K562 (cell line): Measurements from ENCODE around the gene SIRT2. TPM values are rescaled to one million over a fixed set of nuclear protein-coding genes. Genes with fewer than 3 reads are reported as not detected.
A peak's percentile ranks its signal among the peaks of the same experiment; 100 is the strongest.

Source experiments
- ATAC-seq: fragments of 200-7000 bp; cut with Tn5 transposase; 3 replicates; pipeline ENCODE4 v1.9.1; 2020; ENCODE audit warnings: moderate library complexity
- BruUV-seq: library from RNA; stranded (reverse); fragments of 400-500 nt; replicated peaks from 2 replicates; lab custom pipeline; 2021; lab: Mats Ljungman, UMichigan
- CTCF ChIA-PET: fragments of 300-600 bp; formaldehyde crosslinking; extraction: SDS; loops from one replicate; lab custom pipeline; 2021; ENCODE audit warnings: low intra/inter-chr PET ratio; lab: Yijun Ruan, JAX
- POLR2A ChIA-PET: fragments of 300-600, 350-650 bp; sonication (Branson Sonifier 250); formaldehyde crosslinking; extraction: SDS; loops from one replicate; lab custom pipeline; 2021; ENCODE audit warnings: antibody characterized with exemption, inconsistent platforms; lab: Yijun Ruan, JAX
- DNase-seq, 4 experiments: peaks; one replicate each; pipeline versions ENCODE4 v3.0.0 to v3.0.0-alpha.2; 2011 to 2018; ENCODE audit warnings: low spot score in 3 of 4, mixed read lengths in 3 of 4; ENCODE audit errors: extremely low read depth in 1 of 4
- FAIRE-seq: peaks from 2 replicates; lab custom pipeline; 2011; peaks lifted over from hg19 to GRCh38; lab: Jason Lieb, UNC
- H2AFZ ChIP-seq: 2 replicates; pipeline ENCODE4 v1.6.0; 2011; ENCODE audit warnings: low read depth, low read length, control low read depth, inconsistent platforms
- H3K27ac ChIP-seq: fragments of 200-600 bp; 3 replicates; pipeline ENCODE4 v1.8.0; 2011; ENCODE audit warnings: low read depth, mild to moderate bottlenecking, control low read depth, inconsistent platforms, low read length, moderate library complexity, mixed read lengths; ENCODE audit errors: extremely low read depth
- H3K27me3 ChIP-seq, 2 experiments: fragments of 300-600 bp in 1 of 2; 2 replicates in 1 of 2; 3 replicates in 1 of 2; pipeline versions ENCODE4 v1.6.0 to v1.8.0; 2011; ENCODE audit warnings: inconsistent platforms in 2 of 2, low read length in 2 of 2, mild to moderate bottlenecking in 1 of 2, mixed read lengths in 1 of 2, moderate library complexity in 1 of 2; ENCODE audit not compliant: control insufficient read depth in 2 of 2, insufficient read depth in 2 of 2
- H3K36me3 ChIP-seq: fragments of 300-600 bp; 3 replicates; pipeline ENCODE4 v1.8.0; 2011; ENCODE audit warnings: mild to moderate bottlenecking, low read length, inconsistent platforms; ENCODE audit not compliant: control insufficient read depth, insufficient read depth
- H3K4me1 ChIP-seq, 2 experiments: fragments of 200-600 bp in 1 of 2; replicated peaks in 1 of 2; 2 replicates in 1 of 2; 3 replicates in 1 of 2; pipeline versions ENCODE4 v1.5.1 to v1.8.0; 2011; ENCODE audit warnings: inconsistent platforms in 2 of 2, low read length in 2 of 2, mild to moderate bottlenecking in 1 of 2, mixed read lengths in 1 of 2, moderate library complexity in 1 of 2; ENCODE audit not compliant: control insufficient read depth in 2 of 2, insufficient read depth in 2 of 2
- H3K4me2 ChIP-seq: 2 replicates; pipeline ENCODE4 v1.6.1; 2011; ENCODE audit warnings: low read length, control low read depth, inconsistent platforms, mixed read lengths; ENCODE audit not compliant: insufficient read depth
- H3K4me3 ChIP-seq: fragments of 200-600 bp; sonication (generic), shearing (Covaris generic); 2 replicates; pipeline ENCODE4 v1.5.1; 2016; ENCODE audit warnings: control low read depth, inconsistent platforms
- H3K79me2 ChIP-seq: fragments of 200-600 bp; 3 replicates; pipeline ENCODE4 v1.8.0; 2011; ENCODE audit warnings: low read length, inconsistent platforms; ENCODE audit not compliant: control insufficient read depth, insufficient read depth
- H3K9ac ChIP-seq, 2 experiments: 2 replicates each; pipeline versions ENCODE4 v1.6.0 to v1.6.1; 2011; ENCODE audit warnings: low read depth in 2 of 2, low read length in 2 of 2, control low read depth in 1 of 2, inconsistent platforms in 1 of 2, mild to moderate bottlenecking in 1 of 2, mixed read lengths in 1 of 2; ENCODE audit not compliant: insufficient read depth in 1 of 2
- H3K9me1 ChIP-seq: one replicate; pipeline ENCODE4 v1.6.0; 2011; ENCODE audit warnings: inconsistent platforms, mild to moderate bottlenecking, low read length, moderate library complexity; ENCODE audit not compliant: control insufficient read depth, insufficient read depth
- H3K9me3 ChIP-seq: replicated peaks from 2 replicates; pipeline ENCODE4 v1.5.1; 2011; ENCODE audit warnings: low read depth, low read length, inconsistent platforms; ENCODE audit not compliant: control insufficient read depth, insufficient read depth
- H4K20me1 ChIP-seq: replicated peaks from 2 replicates; pipeline ENCODE4 v1.6.1; 2011; ENCODE audit warnings: low read length, inconsistent platforms, mixed read lengths; ENCODE audit not compliant: control insufficient read depth, insufficient read depth
- CSDE1 ChIP-seq, 2 experiments: fragments of 450-650 bp; IDR thresholded peaks; 2 replicates each; pipeline ENCODE4 v1.6.1; 2016; ENCODE audit warnings: mild to moderate bottlenecking in 1 of 2
- POLR2G ChIP-seq: fragments of 200-400 bp; formaldehyde crosslinking; IDR thresholded peaks from 2 replicates; pipeline ENCODE4 v1.6.1; 2017; ENCODE audit warnings: low read depth, mild to moderate bottlenecking, antibody characterized with exemption, low read length, moderate library complexity
- WGBS: fragments of 100-300 bp; shearing (Covaris generic); methylation state at CpG from one replicate; pipeline ENCODE4 v1.1.6; 2016; ENCODE audit warnings: low coverage, mixed read lengths; ENCODE audit not compliant: insufficient coverage; ENCODE audit errors: missing lambda C conversion rate; 5-methylcytosine and 5-hydroxymethylcytosine counted together
- in situ Hi-C: fragments of 300-500 bp; cut with MboI; formaldehyde crosslinking; loops from 4 replicates; pipeline ENCODE4 v1.15.0; 2018; ENCODE audit warnings: inconsistent platforms, mixed read lengths
- intact Hi-C: fragments of 100-400 bp; cut with micrococcal nuclease; formaldehyde crosslinking; loops from 2 replicates; pipeline ENCODE4 v1.14.2; 2022
- polyA plus RNA-seq, 8 experiments: library from polyadenylated mRNA; depleted of rRNA in 4 of 8; stranded (reverse) in 5 of 8; unstranded in 3 of 8; fragments of >200 nt; fragmentation: Nextera tagmentation in 2 of 8; fragmentation: Illumina TruSeq in 1 of 8; extraction: Ambion mirVana in 2 of 8; extraction: Trizol in 1 of 8; gene quantifications; 2 replicates each; pipeline versions ENCODE4 v1.2.1 to v1.2.3, GENCODE V29; 2011 to 2014; ENCODE audit warnings: inconsistent platforms in 1 of 8, missing spikeins in 1 of 8
- total RNA-seq, 7 experiments: library from RNA; depleted of rRNA in 6 of 7; stranded (reverse); fragments of >200 nt in 6 of 7; fragmentation: Illumina TruSeq in 2 of 7; extraction: Trizol in 2 of 7; gene quantifications; 2 replicates each; pipeline versions ENCODE4 v1.2.1 to v1.2.3, GENCODE V29; 2011 to 2021; ENCODE audit warnings: low replicate concordance in 1 of 7
- TF ChIP-seq, protein P1 (sequence below): fragments of 250-450 bp; sonication (Bioruptor Pico); IDR thresholded peaks from 2 replicates; pipeline ENCODE4 v1.5.0; 2022; ENCODE audit warnings: mild to moderate bottlenecking

The SIRT2 gene
- total and polyA plus RNA-seq, 9 of the 15 experiments (the other 6 are each of a cell fraction or from before 2014, with no cell fraction given), result 2.3 to 35.2 (median 22.9) TPM

DNA sequence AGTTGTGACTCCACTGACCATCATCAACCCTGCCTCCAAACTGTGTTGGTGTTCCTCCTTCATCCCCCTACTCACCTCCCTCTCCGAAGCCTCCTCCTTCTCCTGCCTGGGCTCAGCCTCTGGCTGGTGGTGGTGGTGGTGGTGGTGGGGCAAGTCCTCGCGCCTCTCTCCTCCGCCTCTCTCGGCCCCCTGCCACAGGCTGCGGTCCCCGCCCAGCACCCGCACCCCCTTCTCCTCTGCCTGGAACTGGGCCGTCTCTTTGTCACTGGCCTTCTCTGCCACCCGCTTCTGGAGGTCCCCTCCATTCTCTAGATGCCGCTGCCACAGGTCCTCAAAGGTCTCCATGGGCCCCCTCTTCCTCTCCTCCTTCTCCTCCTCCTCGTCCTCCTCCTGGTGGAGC lies 11.1 kb upstream of the SIRT2 start:
- no peak overlapping the region for H3K4me2 ChIP-seq
- no peak overlapping the region for H3K27ac ChIP-seq
- H3K9me3 ChIP-seq, result no peaks in the 10 kb centered on the region
- no peaks in the 10 kb centered on the region for H3K79me2 ChIP-seq
- H3K27me3 ChIP-seq, result no peaks in the 10 kb centered on the region
- in situ Hi-C loops (no loop called here), intact Hi-C loops (no loop called here)
- BruUV-seq, result no TSS peak
- 78% methylated on average over 3 of the region's 12 CpGs for WGBS
- H3K4me3 ChIP-seq, result no peak overlapping the region
- ChIA-PET CTCF (no interaction called here), POLR2A (no interaction called here)
- no peak for DNase-seq
- no peak for ATAC-seq
- H3K4me1 ChIP-seq, result peaks cover 0 to 41% of the 10 kb centered on the region in 2 experiments; a peak in 3 of 5 replicates
- H3K9me1 ChIP-seq, result no peaks in the 10 kb centered on the region
- no peak for FAIRE-seq
- no peak for TF ChIP-seq CSDE1 (IDR thresholded peaks at IDR 0.05)
- H3K36me3 ChIP-seq, result peaks cover 17% of the 10 kb centered on the region; the same call in 1 of the 3 replicates
- peak overlapping the region in 1 of 2 experiments; percentile 35; a peak in 1 of 4 replicates for H3K9ac ChIP-seq
- no peak overlapping the region for H2AFZ ChIP-seq
- H4K20me1 ChIP-seq, result no peaks in the 10 kb centered on the region

DNA sequence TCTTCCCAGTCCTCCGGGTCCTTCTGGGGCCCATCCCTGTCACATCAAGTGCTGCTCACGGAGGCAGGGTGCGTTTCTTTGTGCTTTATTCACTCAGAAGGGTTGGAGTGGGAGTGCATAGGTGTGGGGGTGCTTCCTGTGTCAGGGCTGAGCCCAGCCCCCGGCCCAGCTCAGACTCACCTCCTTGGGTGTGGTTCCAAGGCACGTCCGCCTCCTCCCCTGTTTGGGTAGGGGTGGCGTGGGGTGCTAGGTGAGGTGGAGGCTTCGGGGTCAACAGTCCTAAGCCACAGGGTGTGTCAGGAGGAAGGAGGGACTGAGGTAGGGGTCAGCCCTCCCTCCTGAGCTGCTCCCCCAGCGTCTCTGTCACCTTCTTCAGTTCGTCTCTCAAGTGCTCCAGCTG lies 9.5 kb upstream of the SIRT2 start:
- Histone ChIP-seq H3K4me3 (no peak overlapping the region), H2AFZ (no peak overlapping the region), H3K79me2 (no peaks in the 10 kb centered on the region), H3K4me2 (no peak overlapping the region), H4K20me1 (no peaks in the 10 kb centered on the region), H3K9me1 (no peaks in the 10 kb centered on the region), H3K9ac (peak overlapping the region in 1 of 2 experiments; percentile 79; a peak in 3 of 4 replicates), H3K9me3 (no peaks in the 10 kb centered on the region), H3K36me3 (peaks cover 31% of the 10 kb centered on the region; the same call in 1 of the 3 replicates), H3K27ac (no peak overlapping the region), H3K27me3 (no peaks in the 10 kb centered on the region), H3K4me1 (peaks cover 0 to 38% of the 10 kb centered on the region in 2 experiments; a peak in 3 of 5 replicates)
- 0 out of 2 replicates have a peak, but pooled peaks have one; percentile 43 for TF ChIP-seq POLR2G
- TF ChIP-seq, protein P1, sequence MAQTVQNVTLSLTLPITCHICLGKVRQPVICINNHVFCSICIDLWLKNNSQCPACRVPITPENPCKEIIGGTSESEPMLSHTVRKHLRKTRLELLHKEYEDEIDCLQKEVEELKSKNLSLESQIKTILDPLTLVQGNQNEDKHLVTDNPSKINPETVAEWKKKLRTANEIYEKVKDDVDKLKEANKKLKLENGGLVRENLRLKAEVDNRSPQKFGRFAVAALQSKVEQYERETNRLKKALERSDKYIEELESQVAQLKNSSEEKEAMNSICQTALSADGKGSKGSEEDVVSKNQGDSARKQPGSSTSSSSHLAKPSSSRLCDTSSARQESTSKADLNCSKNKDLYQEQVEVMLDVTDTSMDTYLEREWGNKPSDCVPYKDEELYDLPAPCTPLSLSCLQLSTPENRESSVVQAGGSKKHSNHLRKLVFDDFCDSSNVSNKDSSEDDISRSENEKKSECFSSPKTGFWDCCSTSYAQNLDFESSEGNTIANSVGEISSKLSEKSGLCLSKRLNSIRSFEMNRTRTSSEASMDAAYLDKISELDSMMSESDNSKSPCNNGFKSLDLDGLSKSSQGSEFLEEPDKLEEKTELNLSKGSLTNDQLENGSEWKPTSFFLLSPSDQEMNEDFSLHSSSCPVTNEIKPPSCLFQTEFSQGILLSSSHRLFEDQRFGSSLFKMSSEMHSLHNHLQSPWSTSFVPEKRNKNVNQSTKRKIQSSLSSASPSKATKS (CRISPR knock-in tag), result no peak
- ChIA-PET POLR2A (interaction anchor here (0.8 to 1.7 kb wide), 2 partner anchors 9 to 12 kb away, joined by 3 to 4 read pairs; partner anchors contain the start of genes NFKBIB and SIRT2), CTCF (no interaction called here)
- intact Hi-C loops (no loop called here), in situ Hi-C loops (no loop called here)
- ATAC-seq (peak; percentile 44), DNase-seq (peak in 1 of 4 experiments; percentile 38), FAIRE-seq (no peak)
- BruUV-seq, result no TSS peak
- WGBS, result 30% methylated on average over 10 of the region's 10 CpGs
